Stomach (tissue), 9 donors: ENCODE data around the gene COL5A1. TPM values are rescaled to one million over a fixed set of nuclear protein-coding genes. Genes with fewer than 3 reads are reported as not detected.
"Not testable (repeated sequence)": the region's sequence is repeated elsewhere in the genome, so short reads cannot be mapped to it uniquely, and the experiment has no call there.

Experiments used
- DNase-seq, 2 donors: peaks; one replicate each; pipeline versions ENCODE4 v3.0.0 to v3.0.0-alpha.2; 2013 to 2019
- H3K27ac ChIP-seq, 5 donors: fragments of 200-600 bp in 4 of 5; sonication (generic) in 4 of 5; one replicate each; pipeline ENCODE4 v1.5.1; 2013 to 2019; ENCODE audit warnings: mild to moderate bottlenecking in 1 of 5, moderate library complexity in 1 of 5
- H3K27me3 ChIP-seq, 3 donors: fragments of 200-600 bp; sonication (generic); one replicate each; pipeline ENCODE4 v1.5.1; 2017 to 2019; ENCODE audit warnings: mixed run types in 1 of 3
- H3K36me3 ChIP-seq, 4 donors: fragments of 200-600 bp; sonication (generic); 1 replicate in 3 of 4; 2 replicates in 1 of 4; pipeline ENCODE4 v1.5.1; 2016 to 2019
- H3K4me1 ChIP-seq, 4 donors: fragments of 200-600 bp; sonication (generic); one replicate each; pipeline ENCODE4 v1.5.1; 2016 to 2019
- H3K4me3 ChIP-seq, 4 donors: fragments of 200-600 bp; sonication (generic) in 3 of 4; one replicate each; pipeline ENCODE4 v1.5.1; 2016 to 2019; ENCODE audit warnings: mild to moderate bottlenecking in 1 of 4
- H3K9me3 ChIP-seq, 4 donors: fragments of 200-600 bp; sonication (generic); one replicate each; pipeline ENCODE4 v1.5.1; 2016 to 2019
- CTCF ChIP-seq, 7 experiments: fragments of 450-650 bp in 4 of 7; fragments of 200-600 bp in 3 of 7; sonication (generic) in 3 of 7; IDR thresholded peaks; one replicate each; pipeline ENCODE4 v1.5.1; 2016 to 2019; ENCODE audit warnings: antibody characterized with exemption in 7 of 7, control low read depth in 2 of 7, mild to moderate bottlenecking in 1 of 7
- EP300 ChIP-seq: sonication (generic); formaldehyde crosslinking; IDR thresholded peaks from one replicate; pipeline ENCODE4 v1.6.1; 2017; ENCODE audit warnings: antibody characterized with exemption
- POLR2A ChIP-seq, 4 donors: fragments of 450-650 bp; IDR thresholded peaks; one replicate each; pipeline ENCODE4 v1.6.1; 2016; ENCODE audit warnings: antibody characterized with exemption in 4 of 4, control low read depth in 2 of 4, mild to moderate bottlenecking in 1 of 4, moderate library complexity in 1 of 4
- POLR2AphosphoS5 ChIP-seq, 3 donors: sonication (generic); formaldehyde crosslinking; IDR thresholded peaks; one replicate each; pipeline ENCODE4 v1.6.1; 2016; ENCODE audit warnings: antibody characterized with exemption in 3 of 3
- WGBS, 5 donors: extraction: QIAGEN DNeasy Blood & Tissue Kit in 3 of 5; methylation state at CpG; one replicate each; pipeline versions ENCODE4 v1.1.5 to v1.1.7; 2013 to 2018; 5-methylcytosine and 5-hydroxymethylcytosine counted together
- intact Hi-C: fragments of 100-400 bp; cut with DNase I; formaldehyde crosslinking; loops from one replicate; pipeline ENCODE4 v1.15.1; 2023; ENCODE audit warnings: low total_unique reads
- polyA plus RNA-seq, 3 donors: library from polyadenylated mRNA; stranded (reverse); fragments of 200-250 nt; gene quantifications; one replicate each; pipeline ENCODE4 v1.2.3, GENCODE V29; 2013
- total RNA-seq, 5 donors: library from RNA; depleted of rRNA; stranded (reverse); fragments of >200 nt; gene quantifications; one replicate each; pipeline versions ENCODE4 v1.1.0 to v1.2.3, GENCODE V29; 2014 to 2016
- donor health status: healthy with polysubstance abuse.
- donor health status: Bipolar disorder and iron deficiency.
- donor health status: healthy.

Gene COL5A1
- total and polyA plus RNA-seq, 8 donors: 7.3 to 205 (median 26.4) TPM

- peaks cover 10 to 26% (median 20%) of the 10 kb centered on the region in 4 donors for H3K36me3 ChIP-seq
- H3K27ac ChIP-seq: peak overlapping the region in 1 of 5 donors; percentile 93
- no peaks in the 10 kb centered on the region for H3K9me3 ChIP-seq
- no peak for DNase-seq
- intact Hi-C loops: no loop called here
- no peak overlapping the region for H3K4me3 ChIP-seq
- no peak for TF ChIP-seq POLR2A (IDR thresholded peaks at IDR 0.05)
- no peak for TF ChIP-seq POLR2AphosphoS5 (IDR thresholded peaks at IDR 0.05)
- TF ChIP-seq CTCF (IDR thresholded peaks at IDR 0.05): no peak
- no peak for TF ChIP-seq EP300
- WGBS, 5 donors: 74 to 85% (median 79%) methylated on average over 12 to 18 of the region's 18 CpGs
- H3K27me3 ChIP-seq: no peaks in the 10 kb centered on the region
- H3K4me1 ChIP-seq: peaks cover 17 to 66% (median 39%) of the 10 kb centered on the region in 4 donors
These were observed 60.7 kb downstream of the COL5A1 start for GRCh38 chr9:134702291-134702690.

- 65 to 89% (median 84%) methylated on average over 8 to 13 of the region's 13 CpGs for WGBS, 5 donors
- not testable (repeated sequence) for DNase-seq
- H3K4me1 ChIP-seq: peaks cover 30 to 71% (median 49%) of the 10 kb centered on the region in 4 donors
These were observed 62.1 kb downstream of the COL5A1 start for GRCh38 chr9:134703730-134704114.

GRCh38 chr9:134704498-134704897 lies 62.9 kb downstream of the COL5A1 start:
- Histone ChIP-seq H3K27ac (peak overlapping the region in 4 of 5 donors; percentile 83 to 93 (median 86)), H3K4me3 (no peak overlapping the region), H3K27me3 (no peaks in the 10 kb centered on the region), H3K9me3 (no peaks in the 10 kb centered on the region), H3K36me3 (peaks cover 10 to 26% (median 20%) of the 10 kb centered on the region in 4 donors), H3K4me1 (peaks cover 32 to 70% (median 48%) of the 10 kb centered on the region in 4 donors)
- intact Hi-C loops: no loop called here
- no peak for DNase-seq
- no peak for TF ChIP-seq EP300
- no peak for TF ChIP-seq POLR2AphosphoS5 (IDR thresholded peaks at IDR 0.05)
- no peak for TF ChIP-seq POLR2A (IDR thresholded peaks at IDR 0.05)
- TF ChIP-seq CTCF (IDR thresholded peaks at IDR 0.05): no peak
- 23 to 43% (median 28%) methylated on average over 10 of the region's 10 CpGs for WGBS, 5 donors

More at GRCh38 chr9:134703730-134704114, 62.1 kb downstream of the COL5A1 start:
- Histone ChIP-seq H3K27ac (peak overlapping the region in 2 of 5 donors; percentile 83 to 93), H3K36me3 (peaks cover 10 to 26% (median 20%) of the 10 kb centered on the region in 4 donors)
- H3K27me3 ChIP-seq, H3K9me3 ChIP-seq, H3K4me3 ChIP-seq, intact Hi-C loops: not testable (repeated sequence)

- no peak for TF ChIP-seq CTCF (IDR thresholded peaks at IDR 0.05)
- TF ChIP-seq POLR2A (IDR thresholded peaks at IDR 0.05): no peak
- no peak for TF ChIP-seq EP300
- no peak for TF ChIP-seq POLR2AphosphoS5 (IDR thresholded peaks at IDR 0.05)
- H3K36me3 ChIP-seq: peaks cover 5 to 17% (median 13%) of the 10 kb centered on the region in 4 donors
- H3K9me3 ChIP-seq: no peaks in the 10 kb centered on the region
- DNase-seq: no peak
- no peak overlapping the region for H3K4me3 ChIP-seq
- intact Hi-C loops: no loop called here
- peak overlapping the region in 4 of 5 donors; percentile 83 to 93 (median 86) for H3K27ac ChIP-seq
- H3K4me1 ChIP-seq: peaks cover 33 to 81% (median 54%) of the 10 kb centered on the region in 4 donors
- WGBS, 5 donors: 69 to 94% (median 80%) methylated on average over 5 to 9 of the region's 9 CpGs
- H3K27me3 ChIP-seq: no peaks in the 10 kb centered on the region
These were observed 64.2 kb downstream of the COL5A1 start for GRCh38 chr9:134705786-134706185.

- H3K9me3 ChIP-seq: no peaks in the 10 kb centered on the region
- peaks cover 0 to 10% (median 6%) of the 10 kb centered on the region in 4 donors for H3K36me3 ChIP-seq
- WGBS, 5 donors: 49 to 80% (median 72%) methylated on average over 5 to 6 of the region's 6 CpGs
- TF ChIP-seq POLR2AphosphoS5 (IDR thresholded peaks at IDR 0.05) (no peak), EP300 (no peak), CTCF (IDR thresholded peaks at IDR 0.05) (no peak), POLR2A (IDR thresholded peaks at IDR 0.05) (no peak)
- peak overlapping the region; percentile 54 to 93 (median 85) for H3K27ac ChIP-seq
- intact Hi-C loops: no loop called here
- H3K27me3 ChIP-seq: no peaks in the 10 kb centered on the region
- peaks cover 33 to 89% (median 59%) of the 10 kb centered on the region in 4 donors for H3K4me1 ChIP-seq
- H3K4me3 ChIP-seq: no peak overlapping the region
- no peak for DNase-seq
These were observed 64.9 kb downstream of the COL5A1 start for GRCh38 chr9:134706522-134706921.
